GM18498 (cell line): Measurements from ENCODE around the gene ARID1A.
A peak's percentile ranks its signal among the peaks of the same experiment; 100 is the strongest.

Experiments used
- ATAC-seq: cut with Tn5 transposase; IDR thresholded peaks from one replicate; pipeline ENCODE4 v1.9.1; 2021; ENCODE audit warnings: mild to moderate bottlenecking, moderate library complexity; ENCODE audit not compliant: unreplicated experiment

The ARID1A gene

GRCh38 chr1:26758358-26758757 lies 62.5 kb downstream of the ARID1A start:
- ATAC-seq = no peak

- ATAC-seq = no peak
Measured at GRCh38 chr1:26759531-26759930, 63.7 kb downstream of the ARID1A start.

- ATAC-seq = no peak
Measured at GRCh38 chr1:26761217-26761616, 65.4 kb downstream of the ARID1A start.

GRCh38 chr1:26767714-26768113 lies 71.9 kb downstream of the ARID1A start:
- ATAC-seq = no peak

GRCh38 chr1:26768755-26769154 lies 72.9 kb downstream of the ARID1A start:
- no peak for ATAC-seq

GRCh38 chr1:26771285-26771642 lies 75.4 kb downstream of the ARID1A start:
- ATAC-seq = no peak

- ATAC-seq = no peak
Measured at GRCh38 chr1:26771643-26772321, 76.0 kb downstream of the ARID1A start.

- no peak for ATAC-seq
Measured at GRCh38 chr1:26772687-26773086, 76.9 kb downstream of the ARID1A start.

- no peak for ATAC-seq
Measured at GRCh38 chr1:26774462-26774861, 78.6 kb downstream of the ARID1A start.

- ATAC-seq = no peak
Measured at GRCh38 chr1:26775666-26776065, 79.9 kb downstream of the ARID1A start.

- no peak for ATAC-seq
Measured at GRCh38 chr1:26779098-26779668, 83.4 kb downstream of the ARID1A start.

- ATAC-seq = no peak
Measured at GRCh38 chr1:26780344-26780957, 84.6 kb downstream of the ARID1A start.

- no peak for ATAC-seq
Measured at GRCh38 chr1:26781206-26781825, 85.5 kb downstream of the ARID1A start.

GRCh38 chr1:26782521-26783212 lies 86.9 kb downstream of the ARID1A start:
- no peak for ATAC-seq

- ATAC-seq = no peak
Measured at GRCh38 chr1:26783646-26784022, 87.8 kb downstream of the ARID1A start.

GRCh38 chr1:26784023-26784871 lies 88.4 kb downstream of the ARID1A start:
- no peak for ATAC-seq

- no peak for ATAC-seq
Measured at GRCh38 chr1:26784886-26785285, 89.1 kb downstream of the ARID1A start.

GRCh38 chr1:26785611-26786436 lies 90.0 kb downstream of the ARID1A start:
- ATAC-seq = no peak

GRCh38 chr1:26786437-26787380 lies 90.9 kb downstream of the ARID1A start:
- peak; percentile 19 for ATAC-seq
